T-cell (primary cell): ENCODE measurements around the gene C19orf38. TPM values are rescaled to one million over a fixed set of nuclear protein-coding genes. Genes with fewer than 3 reads are reported as not detected.
A peak's percentile ranks its signal among the peaks of the same experiment; 100 is the strongest.

ENCODE experiments used
- ATAC-seq, 4 experiments: fragments of 200-7000 bp in 3 of 4; fragments of 150-1000 bp in 1 of 4; cut with Tn5 transposase; replicated peaks in 1 of 4; 1 replicate in 3 of 4; 2 replicates in 1 of 4; pipeline ENCODE4 v1.10.0; 2021; ENCODE audit warnings: moderate library complexity in 3 of 4, mild to moderate bottlenecking in 2 of 4, moderate number of reproducible peaks in 1 of 4
- CTCF ChIA-PET, 2 donors: fragments of 300-600 bp; sonication (Branson Sonifier 250); formaldehyde crosslinking; loops; one replicate each; lab custom pipeline; 2022; ENCODE audit warnings: antibody characterized with exemption in 2 of 2; lab: Charles Lee
- POLR2A ChIA-PET, 2 donors: fragments of 300-600 bp; sonication (Branson Sonifier 250); formaldehyde crosslinking; loops; one replicate each; lab custom pipeline; 2022; ENCODE audit warnings: antibody characterized with exemption in 2 of 2; lab: Charles Lee
- DNase-seq, 35 experiments: peaks; one replicate each; pipeline versions ENCODE4 v3.0.0 to v3.0.0-alpha.2; 2013 to 2023
- H3K27ac ChIP-seq: one replicate; pipeline ENCODE4 v1.5.1; 2013; ENCODE audit warnings: low read length
- H3K27me3 ChIP-seq, 2 experiments: replicated peaks in 1 of 2; 1 replicate in 1 of 2; 2 replicates in 1 of 2; pipeline versions ENCODE4 v1.6.1 to v1.7.0; 2013; ENCODE audit warnings: low read length in 1 of 2, mixed read lengths in 1 of 2; ENCODE audit not compliant: control insufficient read depth in 2 of 2, insufficient read depth in 2 of 2; ENCODE audit errors: extremely low read depth in 1 of 2
- H3K36me3 ChIP-seq, 2 donors: 1 replicate in 1 of 2; 2 replicates in 1 of 2; pipeline versions ENCODE4 v1.6.1 to v1.7.0; 2013; ENCODE audit warnings: low read length in 1 of 2; ENCODE audit not compliant: control insufficient read depth in 2 of 2, insufficient read depth in 1 of 2; ENCODE audit errors: extremely low read depth in 1 of 2
- H3K4me1 ChIP-seq, 2 experiments: 1 replicate in 1 of 2; 2 replicates in 1 of 2; pipeline versions ENCODE4 v1.6.1 to v1.7.0; 2013; ENCODE audit warnings: low read length in 2 of 2, mixed read lengths in 1 of 2; ENCODE audit not compliant: insufficient read depth in 2 of 2, control insufficient read depth in 1 of 2; ENCODE audit errors: extremely low read depth in 1 of 2
- H3K4me3 ChIP-seq, 2 donors: 1 replicate in 1 of 2; 2 replicates in 1 of 2; pipeline versions ENCODE4 v1.5.1 to v1.7.0; 2013; ENCODE audit warnings: mild to moderate bottlenecking in 2 of 2, low read length in 1 of 2, moderate library complexity in 1 of 2; ENCODE audit not compliant: control insufficient read depth in 1 of 2; ENCODE audit errors: extremely low read depth in 1 of 2
- H3K9me3 ChIP-seq: 2 replicates; pipeline ENCODE4 v1.7.0; 2013
- H3K27ac Mint-ChIP-seq, 2 donors: one replicate each; pipeline ENCODE4 v1.8.0; 2020 to 2021; ENCODE audit warnings: mild to moderate bottlenecking in 2 of 2, mixed read lengths in 2 of 2
- H3K27me3 Mint-ChIP-seq, 2 donors: one replicate each; pipeline ENCODE4 v1.8.0; 2021 to 2022; ENCODE audit warnings: mixed read lengths in 2 of 2
- H3K36me3 Mint-ChIP-seq: one replicate; pipeline ENCODE4 v1.8.0; 2021; ENCODE audit warnings: mixed read lengths
- H3K4me1 Mint-ChIP-seq, 3 donors: one replicate each; pipeline ENCODE4 v1.8.0; 2020 to 2022; ENCODE audit warnings: mixed read lengths in 3 of 3, mild to moderate bottlenecking in 1 of 3
- H3K4me3 Mint-ChIP-seq, 3 donors: one replicate each; pipeline ENCODE4 v1.8.0; 2020 to 2022; ENCODE audit warnings: mild to moderate bottlenecking in 3 of 3, mixed read lengths in 3 of 3, moderate library complexity in 3 of 3
- H3K9me3 Mint-ChIP-seq, 3 donors: one replicate each; pipeline ENCODE4 v1.8.0; 2020 to 2022; ENCODE audit warnings: mixed read lengths in 3 of 3
- WGBS: methylation state at CpG from one replicate; pipeline ENCODE4 v1.1.5; 2013; ENCODE audit warnings: missing lambda C conversion rate; ENCODE audit not compliant: insufficient coverage; 5-methylcytosine and 5-hydroxymethylcytosine counted together
- total RNA-seq, 35 experiments: library from RNA in 6 of 35; stranded (reverse) in 6 of 35; fragments of 120-200 nt in 1 of 35; gene quantifications; one replicate each; pipeline versions ENCODE4 v1.2.1 to v1.2.4 and lab custom pipeline; 2013 to 2026

Gene C19orf38
- total RNA-seq, 5 donors from 2014 or later (not counting 1 experiment from before 2014, with no cell fraction given), result 0.51 to 1.8 (median 1.0) TPM

DNA sequence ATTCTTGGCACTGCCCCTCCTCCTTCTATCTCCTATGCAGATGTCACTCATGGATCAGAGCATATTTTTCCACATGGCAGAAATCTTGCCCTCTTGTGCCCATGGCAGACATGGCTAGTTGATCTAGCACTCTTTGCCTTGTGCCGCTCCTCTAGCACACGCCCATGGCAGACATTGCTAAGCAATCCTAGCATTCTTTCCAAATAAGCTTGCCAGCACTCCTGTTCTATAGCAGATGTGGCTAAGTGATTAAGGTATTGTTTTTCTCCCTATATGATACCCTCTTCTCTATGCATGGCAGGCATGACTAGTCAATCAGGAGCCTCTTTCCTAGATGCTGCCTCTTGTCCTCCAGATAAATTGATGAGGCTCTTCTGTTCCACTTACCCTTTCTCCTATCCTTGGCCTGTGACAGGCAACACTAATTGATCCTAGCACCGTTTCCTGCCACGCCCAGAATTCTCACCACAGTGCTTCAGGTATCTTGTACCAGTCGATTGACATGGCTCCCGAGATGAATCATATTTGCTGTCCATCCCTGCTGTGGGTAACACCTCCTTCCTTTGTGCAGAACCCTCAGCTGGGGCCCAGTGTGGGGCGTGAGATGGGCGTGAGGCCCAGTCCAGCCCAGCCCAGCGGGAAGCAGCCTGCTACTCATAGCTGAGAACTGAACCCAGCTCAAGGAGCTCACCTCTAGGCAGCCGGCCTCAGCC is 39.1 kb upstream of the C19orf38 start:
- H3K4me3 Mint-ChIP-seq, result no peak overlapping the region
- H3K9me3 Mint-ChIP-seq, result no peaks in the 10 kb centered on the region
- peaks cover 39% of the 10 kb centered on the region for H3K36me3 Mint-ChIP-seq
- no peaks in the 10 kb centered on the region for H3K9me3 ChIP-seq
- no peaks in the 10 kb centered on the region for H3K27me3 ChIP-seq
- DNase-seq (peak in 10 of 35 experiments; percentile 13 to 42 (median 28)), ATAC-seq (peak; percentile 22 to 74 (median 65))
- ChIA-PET POLR2A (no interaction called here), CTCF (interaction anchor here in 1 of 2 donors (0.7 kb wide), 1 partner anchor 27 kb away, joined by 4 read pairs; no protein-coding TSS in a partner anchor)
- H3K36me3 ChIP-seq, result peaks cover 27 to 61% of the 10 kb centered on the region in 2 donors
- H3K27ac Mint-ChIP-seq, result peak overlapping the region; percentile 44 to 80
- H3K4me1 Mint-ChIP-seq, result peaks cover 11 to 28% (median 21%) of the 10 kb centered on the region in 3 donors
- peaks cover 0 to 38% of the 10 kb centered on the region in 2 experiments for H3K4me1 ChIP-seq
- 34% methylated on average over 7 of the region's 10 CpGs for WGBS
- no peak overlapping the region for H3K4me3 ChIP-seq
- H3K27ac ChIP-seq, result peak overlapping the region; percentile 47
- H3K27me3 Mint-ChIP-seq, result no peaks in the 10 kb centered on the region

DNA sequence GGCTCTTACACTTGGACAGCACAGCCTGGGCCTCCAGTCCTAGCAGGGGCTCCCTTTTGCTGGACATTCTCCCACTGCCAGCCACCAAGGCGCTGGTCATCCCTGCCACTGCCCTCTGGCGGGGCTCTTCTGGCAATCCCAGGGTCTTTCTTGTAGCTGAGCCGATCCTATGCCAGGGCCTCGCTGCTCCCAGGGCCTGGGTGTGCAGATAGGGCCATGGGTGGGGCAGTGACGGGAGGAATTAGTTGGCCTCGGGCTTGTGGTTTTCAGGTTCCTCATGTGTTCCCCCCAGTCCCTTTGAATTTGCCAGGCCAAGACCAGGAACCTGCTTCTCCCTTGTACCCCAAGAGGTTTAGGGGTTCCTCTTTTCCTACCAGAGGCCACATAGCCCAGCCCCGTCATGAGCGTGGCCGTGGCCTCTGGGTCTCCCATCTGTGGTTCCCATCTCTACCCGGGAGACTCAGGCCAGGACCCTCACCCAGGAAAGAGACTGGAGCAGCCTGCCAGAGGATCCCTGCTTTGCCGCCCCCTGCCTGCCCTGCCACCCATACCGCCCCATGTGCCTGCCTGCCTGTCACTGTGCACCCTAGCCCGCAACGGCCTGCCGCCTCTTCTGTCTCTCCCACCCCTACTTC is 38.4 kb upstream of the C19orf38 start:
- no peaks in the 10 kb centered on the region for H3K27me3 Mint-ChIP-seq
- CTCF ChIA-PET, result no interaction called here
- no peak overlapping the region for H3K4me3 Mint-ChIP-seq
- peak overlapping the region; percentile 44 to 63 for H3K27ac Mint-ChIP-seq
- 94% methylated on average over 7 of the region's 15 CpGs for WGBS
- H3K9me3 Mint-ChIP-seq, result no peaks in the 10 kb centered on the region
- peak overlapping the region; percentile 47 for H3K27ac ChIP-seq
- peaks cover 39% of the 10 kb centered on the region for H3K36me3 Mint-ChIP-seq
- H3K27me3 ChIP-seq, result no peaks in the 10 kb centered on the region
- H3K4me1 Mint-ChIP-seq, result peaks cover 11 to 32% (median 21%) of the 10 kb centered on the region in 3 donors
- peaks cover 24 to 55% of the 10 kb centered on the region in 2 donors for H3K36me3 ChIP-seq
- ATAC-seq (no peak), DNase-seq (peak in 1 of 35 experiments; percentile 26)
- H3K9me3 ChIP-seq, result no peaks in the 10 kb centered on the region
- no peak overlapping the region for H3K4me3 ChIP-seq
- POLR2A ChIA-PET, result no interaction called here
- peaks cover 0 to 44% of the 10 kb centered on the region in 2 experiments for H3K4me1 ChIP-seq

DNA sequence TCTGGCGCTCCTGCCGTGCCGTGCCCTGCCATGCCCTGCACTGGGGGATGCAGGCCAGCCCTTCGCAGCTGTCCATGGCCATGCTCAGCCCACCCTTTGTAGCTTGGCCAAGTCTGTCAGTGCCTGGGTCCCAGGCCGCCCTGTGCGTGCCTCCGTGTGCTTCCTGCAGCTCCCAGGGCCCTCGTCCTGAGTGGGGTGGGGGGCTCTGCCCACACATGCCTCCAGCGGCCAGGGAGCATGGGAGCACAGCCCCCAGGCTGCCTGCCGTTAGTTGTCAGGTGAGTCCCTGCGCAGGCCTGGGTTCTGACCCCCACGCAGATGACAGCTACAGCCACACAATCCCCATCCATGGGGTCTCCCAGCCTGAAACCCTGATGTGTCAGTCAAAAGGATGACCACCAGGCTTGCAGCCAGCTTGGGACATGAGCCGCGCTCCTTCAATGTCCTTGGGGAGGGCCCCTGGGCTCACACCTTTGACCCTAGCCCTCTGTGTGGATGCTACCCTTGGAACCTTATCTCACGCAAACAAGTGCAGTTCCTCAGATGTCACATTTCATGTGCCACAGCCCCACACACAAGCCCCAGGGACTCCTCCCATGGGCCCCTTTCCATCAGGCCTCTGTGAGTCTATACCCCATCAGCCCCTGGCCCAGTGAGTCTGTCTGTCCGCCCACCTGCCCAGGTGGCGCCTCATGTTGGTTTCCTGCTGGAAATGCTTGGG is 36.7 kb upstream of the C19orf38 start:
- Histone ChIP-seq H3K4me1 (peaks cover 0 to 56% of the 10 kb centered on the region in 2 experiments), H3K9me3 (no peaks in the 10 kb centered on the region), H3K27me3 (no peaks in the 10 kb centered on the region), H3K27ac (no peak overlapping the region), H3K4me3 (no peak overlapping the region), H3K36me3 (peaks cover 18 to 54% of the 10 kb centered on the region in 2 donors)
- POLR2A ChIA-PET, result no interaction called here
- ATAC-seq (no peak), DNase-seq (no peak)
- Mint-ChIP-seq H3K27ac (no peak overlapping the region), H3K27me3 (no peaks in the 10 kb centered on the region), H3K36me3 (peaks cover 33% of the 10 kb centered on the region), H3K4me1 (peaks cover 11 to 32% (median 21%) of the 10 kb centered on the region in 3 donors), H3K9me3 (no peaks in the 10 kb centered on the region), H3K4me3 (no peak overlapping the region)
- WGBS, result 95% methylated on average over 10 of the region's 17 CpGs
- CTCF ChIA-PET, result no interaction called here

DNA sequence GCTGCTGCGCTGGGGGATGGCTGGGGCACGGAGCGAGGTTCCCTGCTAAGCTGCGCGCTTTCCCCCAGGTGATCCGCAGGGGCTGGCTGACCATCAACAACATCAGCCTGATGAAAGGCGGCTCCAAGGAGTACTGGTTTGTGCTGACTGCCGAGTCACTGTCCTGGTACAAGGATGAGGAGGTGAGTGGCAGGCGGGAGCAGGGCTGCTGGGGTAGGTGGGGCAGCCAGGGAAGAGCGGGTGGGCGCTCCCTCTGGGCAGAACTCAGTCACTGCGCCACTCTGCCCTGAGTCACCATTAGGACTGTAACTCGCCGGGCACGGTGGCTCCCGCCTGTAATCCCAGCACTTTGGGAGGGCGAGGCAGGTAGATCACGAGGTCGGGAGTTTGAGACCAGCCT is 36.0 kb upstream of the C19orf38 start:
- CTCF ChIA-PET, result no interaction called here
- over 99% methylated on average over 12 of the region's 19 CpGs for WGBS

DNA sequence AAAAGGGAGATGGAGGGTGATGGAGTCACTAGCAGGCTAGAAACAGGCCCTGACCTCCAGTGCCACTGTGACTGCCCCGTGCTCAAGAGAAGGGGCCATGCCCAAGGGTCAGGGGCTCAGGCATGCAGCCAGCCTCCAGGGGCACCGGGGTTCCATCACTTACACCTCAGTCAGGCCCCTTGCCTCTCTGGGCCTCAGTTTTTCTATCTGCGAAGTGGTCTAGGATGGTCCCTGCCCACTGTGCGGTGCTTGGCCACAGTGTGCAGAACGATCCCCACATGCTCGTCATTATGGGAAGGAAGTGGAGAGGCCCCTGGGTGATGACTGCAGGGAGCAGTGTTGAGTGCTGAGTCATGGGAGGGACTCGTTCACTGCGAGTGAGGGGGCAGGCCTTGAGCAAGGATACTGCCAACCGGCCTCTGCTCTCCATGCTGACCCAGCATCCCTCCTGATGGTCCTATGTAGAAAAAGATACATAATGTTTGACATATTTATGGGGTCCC is 35.3 kb upstream of the C19orf38 start:
- POLR2A ChIA-PET, result no interaction called here
- Mint-ChIP-seq H3K4me3 (no peak overlapping the region), H3K36me3 (peaks cover 32% of the 10 kb centered on the region), H3K9me3 (no peaks in the 10 kb centered on the region), H3K27me3 (no peaks in the 10 kb centered on the region), H3K27ac (peak overlapping the region; percentile 31 to 74), H3K4me1 (peaks cover 11 to 31% (median 19%) of the 10 kb centered on the region in 3 donors)
- DNase-seq (peak in 6 of 35 experiments; percentile 11 to 48 (median 20)), ATAC-seq (peak in 2 of 4 experiments; percentile 25 to 31)
- 39% methylated on average over 8 of the region's 9 CpGs for WGBS
- no peak overlapping the region for H3K4me3 ChIP-seq
- CTCF ChIA-PET, result no interaction called here
- no peaks in the 10 kb centered on the region for H3K9me3 ChIP-seq
- no peaks in the 10 kb centered on the region for H3K27me3 ChIP-seq
- H3K27ac ChIP-seq, result no peak overlapping the region
- H3K4me1 ChIP-seq, result peaks cover 0 to 56% of the 10 kb centered on the region in 2 experiments
- peaks cover 19 to 59% of the 10 kb centered on the region in 2 donors for H3K36me3 ChIP-seq

More for the DNA sequence above, 36.0 kb upstream of the C19orf38 start:
- POLR2A ChIA-PET, result no interaction called here
- Histone ChIP-seq H3K4me3 (no peak overlapping the region), H3K27me3 (no peaks in the 10 kb centered on the region), H3K9me3 (no peaks in the 10 kb centered on the region), H3K4me1 (peaks cover 0 to 56% of the 10 kb centered on the region in 2 experiments), H3K27ac (no peak overlapping the region), H3K36me3 (peaks cover 18 to 59% of the 10 kb centered on the region in 2 donors)
- Mint-ChIP-seq H3K36me3 (peaks cover 33% of the 10 kb centered on the region), H3K27ac (no peak overlapping the region), H3K4me3 (no peak overlapping the region), H3K9me3 (no peaks in the 10 kb centered on the region), H3K27me3 (no peaks in the 10 kb centered on the region), H3K4me1 (peaks cover 11 to 32% (median 21%) of the 10 kb centered on the region in 3 donors)
- DNase-seq, result no peak
- ATAC-seq, result no peak
